Endometrium (tissue), 2 donors: Measurements from ENCODE around the gene CHID1.

Experiments used
- FAIRE-seq: peaks from 2 replicates; lab custom pipeline; 2012; peaks lifted over from hg19 to GRCh38; lab: Jason Lieb, UNC
- donor health status: control.
- donor health status: control.

CHID1 gene

GRCh38 chr11:887589-887988, 23.0 kb downstream of the CHID1 start:
- no peak for FAIRE-seq

- FAIRE-seq = no peak
Observed at GRCh38 chr11:886568-886967, 24.0 kb downstream of the CHID1 start.

- FAIRE-seq = no peak
Observed at GRCh38 chr11:884578-885070, 26.0 kb downstream of the CHID1 start.

GRCh38 chr11:883527-883926, 27.1 kb downstream of the CHID1 start:
- FAIRE-seq = no peak

GRCh38 chr11:882596-882995, 28.0 kb downstream of the CHID1 start:
- FAIRE-seq = no peak

GRCh38 chr11:880447-880846, 30.2 kb downstream of the CHID1 start:
- FAIRE-seq = no peak

- FAIRE-seq = no peak
Observed at GRCh38 chr11:877565-877964, 33.0 kb downstream of the CHID1 start.

- no peak for FAIRE-seq
Observed at GRCh38 chr11:876545-876944, 34.1 kb downstream of the CHID1 start.

- FAIRE-seq = no peak
Observed at GRCh38 chr11:875769-876301, 34.8 kb downstream of the CHID1 start.

GRCh38 chr11:875203-875602, 35.4 kb downstream of the CHID1 start:
- no peak for FAIRE-seq

GRCh38 chr11:873706-874105, 36.9 kb downstream of the CHID1 start:
- no peak for FAIRE-seq

GRCh38 chr11:872799-873198, 37.8 kb downstream of the CHID1 start:
- no peak for FAIRE-seq

GRCh38 chr11:871472-871871, 39.1 kb downstream of the CHID1 start:
- FAIRE-seq = no peak

- no peak for FAIRE-seq
Observed at GRCh38 chr11:870418-870817, 40.2 kb downstream of the CHID1 start.

GRCh38 chr11:870127-870413, 40.5 kb downstream of the CHID1 start:
- FAIRE-seq = no peak

GRCh38 chr11:869399-870126, 41.0 kb downstream of the CHID1 start:
- no peak for FAIRE-seq

- FAIRE-seq = no peak
Observed at GRCh38 chr11:868802-869201, 41.8 kb downstream of the CHID1 start.

- FAIRE-seq = no peak
Observed at GRCh38 chr11:868394-868793, 42.2 kb downstream of the CHID1 start.

GRCh38 chr11:867856-868358, 42.7 kb downstream of the CHID1 start:
- no peak for FAIRE-seq

- FAIRE-seq = no peak
Observed at GRCh38 chr11:866481-866880, 44.1 kb downstream of the CHID1 start.

- no peak for FAIRE-seq
Observed at GRCh38 chr11:865462-866430, 44.9 kb downstream of the CHID1 start.

- no peak for FAIRE-seq
Observed at GRCh38 chr11:864898-865297, 45.7 kb downstream of the CHID1 start.
